GM12864 (cell line): ENCODE results near the gene FBRSL1.

Source experiments
- DNase-seq: peaks from one replicate; pipeline ENCODE4 v3.0.0-alpha.2; 2011; ENCODE audit warnings: low read depth
- H3K4me3 ChIP-seq: 2 replicates; pipeline ENCODE4 v1.5.1; 2011; ENCODE audit warnings: mild to moderate bottlenecking, low read depth, low read length, control low read depth
- CTCF ChIP-seq: IDR thresholded peaks from 2 replicates; pipeline ENCODE4 v1.5.1; 2011; ENCODE audit warnings: low read depth, mild to moderate bottlenecking, moderate library complexity, low read length, control low read depth, inconsistent platforms; ENCODE audit errors: missing control alignments

The FBRSL1 gene

GRCh38 chr12:132517013-132517739 lies 27.2 kb downstream of the FBRSL1 start:
- H3K4me3 ChIP-seq, result no peak overlapping the region
- TF ChIP-seq CTCF, result no peak
- no peak for DNase-seq

- no peak for TF ChIP-seq CTCF
- DNase-seq, result no peak
- no peak overlapping the region for H3K4me3 ChIP-seq
Measured at GRCh38 chr12:132517740-132518100, 27.8 kb downstream of the FBRSL1 start.

- TF ChIP-seq CTCF, result no peak
- H3K4me3 ChIP-seq, result no peak overlapping the region
- no peak for DNase-seq
Measured at GRCh38 chr12:132518354-132518992, 28.5 kb downstream of the FBRSL1 start.

GRCh38 chr12:132520421-132521199 lies 30.7 kb downstream of the FBRSL1 start:
- DNase-seq, result no peak
- TF ChIP-seq CTCF, result no peak
- H3K4me3 ChIP-seq, result no peak overlapping the region

GRCh38 chr12:132521200-132521580 lies 31.2 kb downstream of the FBRSL1 start:
- no peak for DNase-seq
- H3K4me3 ChIP-seq, result no peak overlapping the region
- TF ChIP-seq CTCF, result no peak

GRCh38 chr12:132521712-132522292 lies 31.9 kb downstream of the FBRSL1 start:
- no peak for DNase-seq
- TF ChIP-seq CTCF, result no peak
- no peak overlapping the region for H3K4me3 ChIP-seq
